K562 (cell line): Measurements from ENCODE around the gene CNTD1. TPM values are rescaled to one million over a fixed set of nuclear protein-coding genes. Genes with fewer than 3 reads are reported as not detected.

Experiments
- ATAC-seq: fragments of 200-7000 bp; cut with Tn5 transposase; 3 replicates; pipeline ENCODE4 v1.9.1; 2020; ENCODE audit warnings: moderate library complexity
- BruUV-seq: library from RNA; stranded (reverse); fragments of 400-500 nt; replicated peaks from 2 replicates; lab custom pipeline; 2021; lab: Mats Ljungman, UMichigan
- CTCF ChIA-PET: fragments of 300-600 bp; formaldehyde crosslinking; extraction: SDS; loops from one replicate; lab custom pipeline; 2021; ENCODE audit warnings: low intra/inter-chr PET ratio; lab: Yijun Ruan, JAX
- POLR2A ChIA-PET: fragments of 300-600, 350-650 bp; sonication (Branson Sonifier 250); formaldehyde crosslinking; extraction: SDS; loops from one replicate; lab custom pipeline; 2021; ENCODE audit warnings: antibody characterized with exemption, inconsistent platforms; lab: Yijun Ruan, JAX
- DNase-seq, 4 experiments: peaks; one replicate each; pipeline versions ENCODE4 v3.0.0 to v3.0.0-alpha.2; 2011 to 2018; ENCODE audit warnings: low spot score in 3 of 4, mixed read lengths in 3 of 4; ENCODE audit errors: extremely low read depth in 1 of 4
- FAIRE-seq: peaks from 2 replicates; lab custom pipeline; 2011; peaks lifted over from hg19 to GRCh38; lab: Jason Lieb, UNC
- H2AFZ ChIP-seq: 2 replicates; pipeline ENCODE4 v1.6.0; 2011; ENCODE audit warnings: low read depth, low read length, control low read depth, inconsistent platforms
- H3K27ac ChIP-seq: fragments of 200-600 bp; 3 replicates; pipeline ENCODE4 v1.8.0; 2011; ENCODE audit warnings: low read depth, mild to moderate bottlenecking, control low read depth, inconsistent platforms, low read length, moderate library complexity, mixed read lengths; ENCODE audit errors: extremely low read depth
- H3K27me3 ChIP-seq, 2 experiments: fragments of 300-600 bp in 1 of 2; 2 replicates in 1 of 2; 3 replicates in 1 of 2; pipeline versions ENCODE4 v1.6.0 to v1.8.0; 2011; ENCODE audit warnings: inconsistent platforms in 2 of 2, low read length in 2 of 2, mild to moderate bottlenecking in 1 of 2, mixed read lengths in 1 of 2, moderate library complexity in 1 of 2; ENCODE audit not compliant: control insufficient read depth in 2 of 2, insufficient read depth in 2 of 2
- H3K36me3 ChIP-seq: fragments of 300-600 bp; 3 replicates; pipeline ENCODE4 v1.8.0; 2011; ENCODE audit warnings: mild to moderate bottlenecking, low read length, inconsistent platforms; ENCODE audit not compliant: control insufficient read depth, insufficient read depth
- H3K4me1 ChIP-seq, 2 experiments: fragments of 200-600 bp in 1 of 2; replicated peaks in 1 of 2; 2 replicates in 1 of 2; 3 replicates in 1 of 2; pipeline versions ENCODE4 v1.5.1 to v1.8.0; 2011; ENCODE audit warnings: inconsistent platforms in 2 of 2, low read length in 2 of 2, mild to moderate bottlenecking in 1 of 2, mixed read lengths in 1 of 2, moderate library complexity in 1 of 2; ENCODE audit not compliant: control insufficient read depth in 2 of 2, insufficient read depth in 2 of 2
- H3K4me2 ChIP-seq: 2 replicates; pipeline ENCODE4 v1.6.1; 2011; ENCODE audit warnings: low read length, control low read depth, inconsistent platforms, mixed read lengths; ENCODE audit not compliant: insufficient read depth
- H3K4me3 ChIP-seq: fragments of 200-600 bp; sonication (generic), shearing (Covaris generic); 2 replicates; pipeline ENCODE4 v1.5.1; 2016; ENCODE audit warnings: control low read depth, inconsistent platforms
- H3K79me2 ChIP-seq: fragments of 200-600 bp; 3 replicates; pipeline ENCODE4 v1.8.0; 2011; ENCODE audit warnings: low read length, inconsistent platforms; ENCODE audit not compliant: control insufficient read depth, insufficient read depth
- H3K9ac ChIP-seq, 2 experiments: 2 replicates each; pipeline versions ENCODE4 v1.6.0 to v1.6.1; 2011; ENCODE audit warnings: low read depth in 2 of 2, low read length in 2 of 2, control low read depth in 1 of 2, inconsistent platforms in 1 of 2, mild to moderate bottlenecking in 1 of 2, mixed read lengths in 1 of 2; ENCODE audit not compliant: insufficient read depth in 1 of 2
- H3K9me1 ChIP-seq: one replicate; pipeline ENCODE4 v1.6.0; 2011; ENCODE audit warnings: inconsistent platforms, mild to moderate bottlenecking, low read length, moderate library complexity; ENCODE audit not compliant: control insufficient read depth, insufficient read depth
- H3K9me3 ChIP-seq: replicated peaks from 2 replicates; pipeline ENCODE4 v1.5.1; 2011; ENCODE audit warnings: low read depth, low read length, inconsistent platforms; ENCODE audit not compliant: control insufficient read depth, insufficient read depth
- H4K20me1 ChIP-seq: replicated peaks from 2 replicates; pipeline ENCODE4 v1.6.1; 2011; ENCODE audit warnings: low read length, inconsistent platforms, mixed read lengths; ENCODE audit not compliant: control insufficient read depth, insufficient read depth
- POLR2A ChIP-seq: fragments of 450-650 bp; conservative IDR thresholded peaks from 2 replicates; pipeline ENCODE4 v1.6.1; 2016
- ZNF212 ChIP-seq: fragments of 450-650 bp; formaldehyde crosslinking; IDR thresholded peaks from 2 replicates; pipeline ENCODE4 v1.4.0; 2020; ENCODE audit warnings: mild to moderate bottlenecking
- WGBS: fragments of 100-300 bp; shearing (Covaris generic); methylation state at CpG from one replicate; pipeline ENCODE4 v1.1.6; 2016; ENCODE audit warnings: low coverage, mixed read lengths; ENCODE audit not compliant: insufficient coverage; ENCODE audit errors: missing lambda C conversion rate; 5-methylcytosine and 5-hydroxymethylcytosine counted together
- in situ Hi-C: fragments of 300-500 bp; cut with MboI; formaldehyde crosslinking; loops from 4 replicates; pipeline ENCODE4 v1.15.0; 2018; ENCODE audit warnings: inconsistent platforms, mixed read lengths
- intact Hi-C: fragments of 100-400 bp; cut with micrococcal nuclease; formaldehyde crosslinking; loops from 2 replicates; pipeline ENCODE4 v1.14.2; 2022
- polyA plus RNA-seq, 8 experiments: library from polyadenylated mRNA; depleted of rRNA in 4 of 8; stranded (reverse) in 5 of 8; unstranded in 3 of 8; fragments of >200 nt; fragmentation: Nextera tagmentation in 2 of 8; fragmentation: Illumina TruSeq in 1 of 8; extraction: Ambion mirVana in 2 of 8; extraction: Trizol in 1 of 8; gene quantifications; 2 replicates each; pipeline versions ENCODE4 v1.2.1 to v1.2.3, GENCODE V29; 2011 to 2014; ENCODE audit warnings: inconsistent platforms in 1 of 8, missing spikeins in 1 of 8
- total RNA-seq, 7 experiments: library from RNA; depleted of rRNA in 6 of 7; stranded (reverse); fragments of >200 nt in 6 of 7; fragmentation: Illumina TruSeq in 2 of 7; extraction: Trizol in 2 of 7; gene quantifications; 2 replicates each; pipeline versions ENCODE4 v1.2.1 to v1.2.3, GENCODE V29; 2011 to 2021; ENCODE audit warnings: low replicate concordance in 1 of 7

The CNTD1 gene
- total and polyA plus RNA-seq, 9 of the 15 experiments (the other 6 are each of a cell fraction or from before 2014, with no cell fraction given), result 0.12 to 0.86 (median 0.41) TPM; not detected in 1

DNA sequence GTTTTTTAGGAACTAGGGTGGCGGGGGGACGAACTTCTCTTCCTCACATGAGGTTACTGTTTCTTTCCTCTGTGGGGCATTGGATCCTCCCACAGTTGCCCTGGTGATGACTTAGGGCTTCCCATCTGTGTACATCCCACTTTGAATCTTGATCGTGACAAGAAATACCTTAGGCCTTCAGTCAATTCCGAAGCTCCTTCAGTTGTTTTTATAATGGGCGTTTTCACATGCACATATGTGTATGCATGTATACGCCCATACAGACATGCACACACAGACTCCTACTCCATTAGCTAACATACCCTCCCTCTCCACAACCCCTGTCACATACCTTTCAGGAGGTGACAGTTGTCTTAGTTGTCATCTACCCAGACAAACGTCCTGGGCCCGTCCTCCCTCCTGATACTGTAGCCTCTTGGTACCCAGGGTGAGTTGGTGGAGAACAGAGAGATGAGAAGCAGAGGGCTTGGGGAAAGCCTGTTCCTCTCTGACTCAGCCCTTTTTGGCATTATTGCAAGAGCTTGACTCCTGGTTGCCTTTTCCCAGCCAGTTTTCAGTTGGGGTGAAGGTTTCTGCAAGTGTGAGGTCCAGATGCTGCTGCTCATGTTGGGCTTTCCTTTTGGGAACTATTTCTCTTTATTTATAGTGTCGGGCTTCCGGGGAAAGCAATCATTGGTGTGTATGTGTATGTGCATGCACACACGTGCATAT is 43.5 kb downstream of the CNTD1 start:
- no peak for DNase-seq
- 0 out of 2 replicates have a peak, but pooled peaks have one; percentile 23 for TF ChIP-seq POLR2A
- no peak for TF ChIP-seq ZNF212 (CRISPR knock-in tag)
- POLR2A ChIA-PET, result interaction anchor here (1.1 to 1.6 kb wide), 2 partner anchors 9 to 137 kb away, joined by 3 to 10 read pairs; partner anchors contain the start of genes PSME3 and PTGES3L
- no peak overlapping the region for H2AFZ ChIP-seq
- peaks cover 82% of the 10 kb centered on the region for H3K36me3 ChIP-seq
- ATAC-seq, result no peak
- CTCF ChIA-PET, result interaction anchor here (1.1 to 2.1 kb wide), 4 partner anchors 87 to 520 kb away, joined by 3 to 20 read pairs (median 10); partner anchors contain the start of genes PTGES3L, RPL27 and RUNDC1
- no peak overlapping the region for H3K9ac ChIP-seq
- no peak overlapping the region for H3K4me2 ChIP-seq
- H3K27me3 ChIP-seq, result no peaks in the 10 kb centered on the region
- in situ Hi-C loops (loop anchor here (5.0 kb wide), 1 partner anchor 95 kb away; no protein-coding TSS in a partner anchor), intact Hi-C loops (loop anchor here (2.0 kb wide), 1 partner anchor 157 kb away; the partner anchor contains the start of gene RPL27)
- H3K27ac ChIP-seq, result no peak overlapping the region
- H3K4me3 ChIP-seq, result no peak overlapping the region
- no peaks in the 10 kb centered on the region for H3K9me3 ChIP-seq
- no TSS peak for BruUV-seq
- H3K79me2 ChIP-seq, result peaks cover 3% of the 10 kb centered on the region; the same call in 1 of the 3 replicates
- WGBS, result 82% methylated on average over 11 of the region's 11 CpGs
- H3K4me1 ChIP-seq, result peaks cover 0 to 6% of the 10 kb centered on the region in 2 experiments; a peak in 2 of 5 replicates
- H3K9me1 ChIP-seq, result no peaks in the 10 kb centered on the region
- H4K20me1 ChIP-seq, result 0 out of 2 replicates have a peak, but pooled peaks cover 2% of the 10 kb centered on the region
- no peak for FAIRE-seq
